ENCODE results near the gene HM13. TPM values are rescaled to one million over a fixed set of nuclear protein-coding genes. Genes with fewer than 3 reads are reported as not detected.

The HM13 gene
- total RNA-seq, 2 donors from 2014 or later: 99.7 to 131 TPM

DNA sequence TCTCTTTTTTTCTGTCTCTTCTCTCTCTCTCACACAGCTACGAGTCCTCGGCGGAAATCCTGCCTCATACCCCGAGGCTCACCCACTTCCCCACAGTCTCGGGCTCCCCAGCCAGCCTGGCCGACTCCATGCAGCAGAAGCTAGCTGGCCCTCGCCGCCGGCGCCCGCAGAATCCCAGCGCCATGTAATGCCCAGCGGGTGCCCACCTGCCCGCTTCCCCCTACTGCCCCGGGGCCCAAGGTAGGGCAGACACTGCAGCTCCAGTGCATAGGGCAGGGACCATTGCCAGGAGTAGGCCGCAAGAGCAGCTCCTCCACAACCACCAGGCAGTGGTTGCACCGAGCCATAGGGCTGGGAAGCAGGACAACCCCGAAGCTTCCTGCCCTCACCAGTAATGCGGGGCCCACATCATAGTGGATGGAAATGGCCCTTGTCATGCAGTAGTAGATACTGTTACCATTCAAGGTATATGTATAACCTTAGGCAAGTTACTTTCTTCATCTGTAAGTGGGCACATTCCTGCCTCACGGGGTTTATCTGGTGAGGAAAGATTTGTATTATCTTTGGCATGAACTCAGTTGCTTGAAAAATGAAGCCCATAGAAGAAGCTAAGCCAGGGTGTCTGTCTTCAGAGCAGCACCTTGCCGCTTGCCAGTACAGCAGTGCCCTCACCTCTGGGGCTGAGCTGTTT is 53.9 kb downstream of the HM13 start:
- TF ChIP-seq, protein P1, sequence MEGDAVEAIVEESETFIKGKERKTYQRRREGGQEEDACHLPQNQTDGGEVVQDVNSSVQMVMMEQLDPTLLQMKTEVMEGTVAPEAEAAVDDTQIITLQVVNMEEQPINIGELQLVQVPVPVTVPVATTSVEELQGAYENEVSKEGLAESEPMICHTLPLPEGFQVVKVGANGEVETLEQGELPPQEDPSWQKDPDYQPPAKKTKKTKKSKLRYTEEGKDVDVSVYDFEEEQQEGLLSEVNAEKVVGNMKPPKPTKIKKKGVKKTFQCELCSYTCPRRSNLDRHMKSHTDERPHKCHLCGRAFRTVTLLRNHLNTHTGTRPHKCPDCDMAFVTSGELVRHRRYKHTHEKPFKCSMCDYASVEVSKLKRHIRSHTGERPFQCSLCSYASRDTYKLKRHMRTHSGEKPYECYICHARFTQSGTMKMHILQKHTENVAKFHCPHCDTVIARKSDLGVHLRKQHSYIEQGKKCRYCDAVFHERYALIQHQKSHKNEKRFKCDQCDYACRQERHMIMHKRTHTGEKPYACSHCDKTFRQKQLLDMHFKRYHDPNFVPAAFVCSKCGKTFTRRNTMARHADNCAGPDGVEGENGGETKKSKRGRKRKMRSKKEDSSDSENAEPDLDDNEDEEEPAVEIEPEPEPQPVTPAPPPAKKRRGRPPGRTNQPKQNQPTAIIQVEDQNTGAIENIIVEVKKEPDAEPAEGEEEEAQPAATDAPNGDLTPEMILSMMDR (IDR thresholded peaks at IDR 0.05): no peak
- TF ChIP-seq POLR2A (IDR thresholded peaks at IDR 0.05): no peak
- TF ChIP-seq POLR2AphosphoS5 (IDR thresholded peaks at IDR 0.05): no peak
- Histone ChIP-seq H3K27ac (peak overlapping the region in 1 of 2 donors; percentile 57), H3K27me3 (replicated peaks; ENCODE audit: insufficient read depth) (no peaks in the 10 kb centered on the region), H3K4me1 (replicated peaks) (peaks cover 6% of the 10 kb centered on the region), H3K4me3 (no peak overlapping the region), H3K9me3 (no peaks in the 10 kb centered on the region), H3K36me3 (peaks cover 0 to 4% of the 10 kb centered on the region in 2 donors)
- intact Hi-C loops (cut with DNase I): no loop called here
- no peak for DNase-seq (ENCODE audit: low spot score)
- WGBS: 68% methylated on average over 18 of the region's 21 CpGs

DNA sequence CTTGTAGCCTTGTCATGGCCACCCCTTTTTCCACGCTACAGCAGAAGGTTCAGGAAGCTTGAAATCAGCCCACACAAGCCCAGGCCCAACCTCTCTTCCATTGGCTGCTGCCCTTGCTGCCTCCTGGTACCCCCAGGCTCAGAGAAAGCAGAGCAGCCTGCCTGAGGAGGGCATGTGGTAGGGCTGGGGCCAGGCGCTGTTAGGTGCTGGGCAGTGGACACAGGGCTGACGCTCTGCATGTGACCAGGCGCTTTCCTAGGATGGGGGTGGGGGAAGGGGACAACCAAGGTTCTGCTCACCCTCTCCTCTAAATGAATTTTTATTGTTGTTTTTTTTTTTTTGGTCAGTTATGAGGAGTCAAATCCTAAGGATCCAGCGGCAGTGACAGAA is 54.5 kb downstream of the HM13 start:
- intact Hi-C loops (cut with DNase I): no loop called here
- no peak for DNase-seq (ENCODE audit: low spot score)
- no peak overlapping the region for H3K4me3 ChIP-seq
- H3K4me1 ChIP-seq (replicated peaks): peaks cover 6% of the 10 kb centered on the region
- peak overlapping the region; percentile 31 to 57 for H3K27ac ChIP-seq
- peaks cover 0 to 4% of the 10 kb centered on the region in 2 donors for H3K36me3 ChIP-seq
- H3K27me3 ChIP-seq (replicated peaks; ENCODE audit: insufficient read depth): no peaks in the 10 kb centered on the region
- 83% methylated on average over 5 of the region's 5 CpGs for WGBS
- no peaks in the 10 kb centered on the region for H3K9me3 ChIP-seq
- TF ChIP-seq POLR2A (IDR thresholded peaks at IDR 0.05): no peak
- no peak for TF ChIP-seq POLR2AphosphoS5 (IDR thresholded peaks at IDR 0.05)
- TF ChIP-seq, protein P1 (IDR thresholded peaks at IDR 0.05): no peak

DNA sequence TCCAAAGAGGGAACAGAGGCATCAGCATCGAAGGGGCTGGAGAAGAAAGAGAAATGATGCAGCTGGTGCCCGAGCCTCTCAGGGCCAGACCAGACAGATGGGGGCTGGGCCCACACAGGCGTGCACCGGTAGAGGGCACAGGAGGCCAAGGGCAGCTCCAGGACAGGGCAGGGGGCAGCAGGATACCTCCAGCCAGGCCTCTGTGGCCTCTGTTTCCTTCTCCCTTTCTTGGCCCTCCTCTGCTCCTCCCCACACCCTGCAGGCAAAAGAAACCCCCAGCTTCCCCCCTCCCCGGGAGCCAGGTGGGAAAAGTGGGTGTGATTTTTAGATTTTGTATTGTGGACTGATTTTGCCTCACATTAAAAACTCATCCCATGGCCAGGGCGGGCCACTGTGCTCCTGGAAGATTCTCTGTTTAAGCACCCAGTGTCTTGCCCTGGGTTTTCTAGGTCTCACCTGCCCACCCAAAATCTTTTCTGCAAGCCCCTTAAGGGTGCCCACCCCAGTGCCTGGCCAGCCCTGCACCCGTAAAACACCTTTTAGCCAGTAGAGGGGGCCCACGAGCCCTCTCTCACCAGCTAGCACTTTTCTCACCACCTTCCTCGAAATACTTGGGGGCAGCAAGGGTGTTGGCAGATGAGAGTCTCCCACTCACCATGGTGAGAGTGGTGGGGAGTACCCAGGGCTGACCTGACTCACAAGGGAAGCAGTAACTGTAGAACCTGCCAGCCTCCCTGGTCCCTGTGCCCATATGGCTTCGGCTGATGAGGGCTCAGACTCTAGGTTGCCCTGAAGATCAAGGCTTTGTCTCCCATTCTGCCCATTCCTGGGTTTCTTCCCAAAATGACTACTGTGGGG is 55.1 kb downstream of the HM13 start:
- Histone ChIP-seq H3K27ac (peak overlapping the region; percentile 49 to 57), H3K4me1 (replicated peaks) (peaks cover 6% of the 10 kb centered on the region), H3K4me3 (no peak overlapping the region), H3K9me3 (no peaks in the 10 kb centered on the region), H3K36me3 (peaks cover 0 to under 1% of the 10 kb centered on the region in 2 donors), H3K27me3 (replicated peaks; ENCODE audit: insufficient read depth) (no peaks in the 10 kb centered on the region)
- 33% methylated on average over 10 of the region's 10 CpGs for WGBS
- DNase-seq (ENCODE audit: low spot score): no peak
- intact Hi-C loops (cut with DNase I): no loop called here
- TF ChIP-seq, protein P1 (IDR thresholded peaks at IDR 0.05): peak; percentile 72 to 83 (median 72)
- peak; percentile 32 for TF ChIP-seq POLR2AphosphoS5 (IDR thresholded peaks at IDR 0.05)
- no peak for TF ChIP-seq POLR2A (IDR thresholded peaks at IDR 0.05)

DNA sequence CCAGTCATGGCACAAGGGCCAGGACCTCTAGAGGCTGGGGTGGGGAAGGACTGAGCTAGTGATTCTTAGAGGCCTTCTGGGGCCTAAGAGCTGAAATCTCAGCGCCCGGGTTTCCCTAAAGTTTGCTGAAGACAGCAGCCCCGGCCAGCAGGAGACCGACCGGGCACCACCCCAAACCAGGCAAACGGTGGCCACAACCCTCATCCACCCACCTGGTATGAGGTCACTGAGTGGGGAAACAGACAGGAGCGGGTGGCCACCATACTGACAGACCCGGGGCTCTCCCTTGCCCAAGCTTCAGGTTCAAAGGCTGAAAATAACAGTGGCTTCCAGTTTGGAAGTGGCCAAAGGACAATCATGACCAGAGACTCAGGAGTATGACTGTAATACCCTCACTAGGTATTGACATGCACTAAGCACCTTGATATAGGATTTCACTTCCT is 55.8 kb downstream of the HM13 start:
- H3K27ac ChIP-seq: peak overlapping the region; percentile 49 to 57
- no peak for DNase-seq (ENCODE audit: low spot score)
- TF ChIP-seq POLR2AphosphoS5 (IDR thresholded peaks at IDR 0.05): no peak
- TF ChIP-seq POLR2A (IDR thresholded peaks at IDR 0.05): no peak
- TF ChIP-seq, protein P1 (IDR thresholded peaks at IDR 0.05): no peak
- no peaks in the 10 kb centered on the region for H3K27me3 ChIP-seq (replicated peaks; ENCODE audit: insufficient read depth)
- H3K36me3 ChIP-seq: no peaks in the 10 kb centered on the region
- intact Hi-C loops (cut with DNase I): no loop called here
- H3K4me3 ChIP-seq: no peak overlapping the region
- WGBS: 69% methylated on average over 8 of the region's 8 CpGs
- peaks cover 6% of the 10 kb centered on the region for H3K4me1 ChIP-seq (replicated peaks)
- H3K9me3 ChIP-seq: no peaks in the 10 kb centered on the region

Measured in prostate gland (tissue), 2 donors.